GM18870 (cell line): ENCODE data around the gene IL16.

Source experiments
- ATAC-seq: cut with Tn5 transposase; IDR thresholded peaks from one replicate; pipeline ENCODE4 v1.9.1; 2021; ENCODE audit warnings: moderate library complexity; ENCODE audit not compliant: unreplicated experiment

The IL16 gene

DNA sequence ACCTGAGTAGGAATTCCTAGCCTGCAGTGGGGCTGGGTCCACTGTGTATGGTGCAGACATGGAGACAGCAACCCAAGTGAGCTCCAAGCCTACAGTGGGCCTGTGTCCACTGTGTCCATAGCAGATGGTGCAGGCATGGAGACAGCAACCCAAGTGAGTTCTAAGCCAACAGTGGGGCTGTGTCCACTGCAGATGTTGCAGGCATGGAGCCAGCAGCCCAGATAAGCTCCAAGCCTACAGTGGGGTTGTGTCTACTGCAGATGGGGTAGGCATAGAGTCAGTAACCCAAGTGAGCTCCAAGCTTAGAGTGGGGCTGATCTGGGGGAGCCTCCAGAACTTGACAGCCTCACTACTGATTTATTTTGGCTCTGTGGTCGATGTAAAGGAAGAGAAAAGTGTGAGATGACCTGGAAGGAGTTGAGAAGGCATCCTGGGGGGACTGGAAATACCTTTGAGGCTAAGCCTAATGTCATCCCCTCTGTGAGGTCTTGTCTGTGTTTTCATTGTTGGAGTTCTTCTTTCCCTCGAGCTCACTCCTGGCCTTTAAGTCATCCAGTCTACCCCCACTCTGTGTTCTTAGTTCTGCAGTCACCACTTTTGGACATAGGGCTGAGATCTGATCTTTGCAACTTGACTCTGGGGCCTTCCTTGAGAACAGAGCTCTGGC is 22.4 kb upstream of the IL16 start:
- no peak for ATAC-seq

DNA sequence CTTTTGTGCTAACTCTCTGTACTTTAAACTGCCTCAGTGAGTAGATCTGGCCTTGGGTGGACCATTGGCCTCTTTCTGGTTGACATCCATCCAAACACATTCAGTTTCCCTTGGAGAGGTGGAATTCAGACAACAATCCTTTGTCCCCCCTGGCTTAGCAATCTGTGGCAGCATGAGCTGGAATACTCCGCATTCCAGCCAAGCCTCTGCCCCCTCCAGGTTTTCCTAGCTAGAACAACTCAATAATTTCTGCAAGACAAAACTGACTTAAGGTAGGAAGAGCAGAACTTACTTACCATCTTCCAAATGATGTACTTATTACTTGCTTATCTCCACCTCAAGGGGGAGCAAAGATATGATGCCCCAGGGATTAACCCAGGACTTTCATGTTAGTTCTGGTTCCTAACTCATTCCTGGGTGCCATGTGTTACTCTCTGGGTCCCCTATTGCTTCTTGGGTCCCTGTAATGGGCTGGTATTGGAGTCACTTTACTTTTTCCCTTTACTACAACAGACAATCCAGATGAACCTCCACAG is 21.8 kb upstream of the IL16 start:
- no peak for ATAC-seq

DNA sequence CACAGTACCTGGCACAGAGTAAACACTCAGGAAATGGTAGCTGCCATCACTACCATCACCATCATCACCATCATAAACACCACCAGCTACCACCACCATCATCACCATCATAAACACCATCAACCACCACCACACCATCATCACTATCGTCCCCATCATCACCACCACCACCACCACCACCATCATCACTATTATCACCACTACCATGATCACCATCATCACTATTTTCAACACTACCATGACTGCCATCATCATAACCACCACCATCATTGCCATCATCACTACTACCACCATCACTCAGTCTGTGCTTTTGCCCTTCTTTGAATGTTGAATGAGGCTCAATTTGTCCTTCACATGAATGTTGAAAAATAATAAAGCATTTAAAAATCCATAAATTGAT is 21.2 kb upstream of the IL16 start:
- no peak for ATAC-seq

DNA sequence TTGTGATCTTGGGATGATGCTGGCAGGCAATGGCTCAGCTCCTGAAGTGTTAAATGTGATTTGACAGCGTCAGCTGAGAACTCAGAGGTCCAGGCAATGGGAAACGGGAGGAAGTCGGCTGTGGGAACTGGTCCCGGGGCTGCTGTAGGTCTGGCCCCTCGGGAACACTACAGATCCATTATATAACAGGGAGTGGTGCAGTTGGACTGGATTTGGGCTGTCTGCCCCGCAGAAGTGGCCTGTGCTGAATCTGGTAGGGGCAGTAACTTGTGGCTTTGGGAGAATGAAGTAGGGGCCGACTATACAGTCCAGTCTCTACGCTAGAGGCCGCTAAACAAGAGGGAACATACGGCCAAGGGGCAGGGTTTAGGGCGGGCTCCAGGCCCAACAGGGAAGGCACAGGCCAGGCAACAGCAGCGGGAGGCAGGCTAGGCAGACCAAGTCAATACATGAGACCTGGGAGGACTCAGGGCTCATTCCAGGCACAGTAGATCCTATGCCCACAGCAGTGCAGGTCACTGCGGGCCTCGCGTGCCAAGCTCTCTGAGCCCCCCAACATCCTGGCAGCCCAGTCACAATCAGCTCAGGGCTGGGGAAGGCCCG is 20.3 kb upstream of the IL16 start:
- ATAC-seq = no peak

GRCh38 chr15:81178365-81178764 is 18.3 kb upstream of the IL16 start:
- no peak for ATAC-seq

DNA sequence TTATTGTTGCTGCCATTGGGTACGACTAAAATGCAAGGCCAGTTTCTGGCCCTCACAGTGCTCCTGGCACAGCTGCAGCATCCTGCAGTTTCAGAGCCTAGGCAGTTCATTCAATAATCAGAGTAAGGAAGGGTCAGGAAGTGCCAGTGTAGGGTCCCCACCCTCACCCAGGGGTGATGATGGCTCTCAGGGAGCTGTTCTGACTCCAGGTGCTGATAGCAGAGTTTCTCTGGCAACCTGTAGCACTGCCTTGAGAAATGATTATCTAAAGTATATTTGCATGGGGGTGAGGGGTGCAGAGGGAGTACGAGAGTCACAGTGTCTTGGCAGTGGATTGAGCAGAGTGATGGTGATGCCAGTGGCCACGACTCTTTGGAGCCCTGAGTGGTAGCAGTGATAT is 15.5 kb upstream of the IL16 start:
- no peak for ATAC-seq

DNA sequence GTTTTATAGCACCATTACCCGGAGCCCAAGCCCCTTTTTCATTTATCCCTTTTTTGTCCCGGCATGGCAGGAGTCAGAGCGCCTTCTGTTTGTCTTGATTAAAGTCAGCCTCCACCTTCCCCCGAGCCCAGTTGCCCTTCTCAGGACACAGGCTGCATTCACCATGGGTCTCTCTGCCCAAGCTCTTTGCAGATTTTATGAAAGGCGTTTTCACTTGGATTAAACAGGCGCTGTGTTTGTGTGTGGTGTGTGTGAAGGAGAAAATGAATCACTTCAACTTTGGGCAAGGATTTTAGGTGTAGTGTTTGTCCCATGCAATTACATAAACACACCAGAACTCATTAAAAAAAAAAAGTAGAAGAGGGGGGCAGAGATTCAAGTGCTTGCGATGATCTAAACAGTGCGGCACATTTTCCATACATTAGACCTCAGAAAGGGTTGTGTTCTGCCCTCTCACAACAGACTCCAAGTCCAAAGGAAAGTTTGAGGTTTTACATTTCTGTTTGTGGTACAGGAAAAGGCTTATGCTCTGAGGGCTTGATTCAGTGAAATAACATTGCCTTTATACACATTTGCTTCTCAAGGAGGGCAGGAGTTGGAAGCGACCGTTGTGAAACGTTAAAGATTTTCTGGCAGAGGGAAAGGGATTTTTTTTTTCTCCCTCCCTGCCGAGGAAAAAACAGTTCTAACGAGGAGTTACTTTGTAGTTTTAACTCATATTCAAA is 14.5 kb upstream of the IL16 start:
- no peak for ATAC-seq

GRCh38 chr15:81182756-81183438 is 13.8 kb upstream of the IL16 start:
- ATAC-seq = no peak

GRCh38 chr15:81183439-81183775 is 13.3 kb upstream of the IL16 start:
- no peak for ATAC-seq

DNA sequence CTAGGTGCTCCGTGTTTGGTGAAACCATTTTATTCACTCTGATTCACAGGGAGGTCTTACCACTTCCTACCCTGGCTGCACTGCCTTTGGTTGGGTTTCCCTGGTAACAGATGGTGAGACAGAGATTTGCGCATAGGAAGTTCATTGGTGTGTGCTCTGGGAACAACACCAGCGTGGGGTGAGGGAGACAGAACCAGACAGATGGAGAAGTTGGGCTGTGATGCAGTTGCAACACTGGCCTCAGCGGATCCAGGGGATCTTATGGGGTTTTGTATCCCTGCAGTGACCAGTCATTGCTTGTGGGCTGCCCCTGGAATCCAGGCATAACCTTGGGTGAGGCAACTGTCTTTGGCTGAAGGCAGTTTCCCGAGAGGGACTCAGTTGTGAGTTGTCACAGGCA is 12.5 kb upstream of the IL16 start:
- ATAC-seq = no peak

DNA sequence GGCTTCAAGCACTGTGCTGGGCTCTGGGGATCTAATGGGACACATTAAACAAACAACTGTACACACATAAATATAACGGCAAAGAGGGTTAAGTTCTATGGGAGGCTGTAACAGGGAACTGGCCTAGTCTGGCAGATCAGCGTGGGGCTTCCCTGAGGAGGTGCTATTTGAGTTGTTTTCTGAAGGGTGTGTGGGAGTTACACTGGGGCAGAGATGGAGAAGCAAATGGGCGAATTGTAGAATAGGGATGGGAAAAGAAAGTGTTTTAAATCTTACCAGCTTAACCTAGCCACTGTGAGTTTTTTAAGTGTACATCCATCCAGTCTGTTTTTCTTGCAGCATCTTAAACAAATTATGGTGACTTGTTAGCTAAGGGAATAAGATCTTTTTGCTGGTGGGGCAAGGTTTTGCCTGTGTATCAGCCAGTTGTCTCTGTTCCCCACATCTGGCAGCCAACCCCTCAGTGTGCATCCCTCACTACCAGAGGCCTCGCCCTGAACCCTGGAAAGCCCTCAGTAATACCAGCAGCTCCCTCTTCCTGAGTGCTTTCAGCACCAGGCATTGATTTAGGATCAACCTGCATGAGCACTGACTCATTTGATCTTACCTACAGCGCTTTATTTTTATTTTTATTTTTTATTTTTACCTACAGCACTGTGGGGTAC is 10.9 kb upstream of the IL16 start:
- no peak for ATAC-seq

GRCh38 chr15:81188354-81188753 is 8.3 kb upstream of the IL16 start:
- no peak for ATAC-seq

DNA sequence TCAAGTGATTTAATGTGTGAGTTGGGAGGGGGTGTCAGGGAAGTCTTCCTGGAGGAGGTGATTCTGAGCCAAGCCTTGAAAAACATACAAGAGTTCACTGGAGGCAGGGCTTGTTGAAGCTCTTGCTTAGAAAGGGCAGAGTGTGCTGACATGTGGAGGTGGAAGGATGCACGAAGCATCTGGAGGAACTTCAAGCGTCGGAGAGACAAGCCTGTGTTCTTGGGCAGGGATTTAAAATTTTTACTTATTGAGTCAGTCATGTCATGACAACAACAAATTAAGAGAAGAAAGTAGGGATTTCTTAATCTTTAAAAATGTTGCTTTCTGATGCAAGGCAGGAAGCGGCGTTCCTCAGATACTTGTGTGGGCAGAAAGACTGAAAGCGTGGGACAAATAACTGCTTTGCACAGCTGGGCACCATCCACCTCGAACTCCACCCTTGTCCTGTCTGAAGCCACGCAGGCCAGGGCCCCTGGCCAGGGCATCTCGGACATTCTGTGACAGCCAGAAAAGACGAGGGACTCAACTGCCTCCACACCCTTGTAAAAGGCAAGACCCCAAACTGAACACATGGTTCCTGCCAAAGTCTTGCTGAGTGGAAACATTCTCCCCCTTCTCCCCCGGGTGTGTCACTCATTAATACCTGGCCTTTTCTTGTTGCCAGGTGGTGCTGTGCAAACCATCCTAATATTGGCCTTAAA is 6.9 kb upstream of the IL16 start:
- no peak for ATAC-seq

- no peak for ATAC-seq
Observed at GRCh38 chr15:81190922-81191507, 5.7 kb upstream of the IL16 start.

DNA sequence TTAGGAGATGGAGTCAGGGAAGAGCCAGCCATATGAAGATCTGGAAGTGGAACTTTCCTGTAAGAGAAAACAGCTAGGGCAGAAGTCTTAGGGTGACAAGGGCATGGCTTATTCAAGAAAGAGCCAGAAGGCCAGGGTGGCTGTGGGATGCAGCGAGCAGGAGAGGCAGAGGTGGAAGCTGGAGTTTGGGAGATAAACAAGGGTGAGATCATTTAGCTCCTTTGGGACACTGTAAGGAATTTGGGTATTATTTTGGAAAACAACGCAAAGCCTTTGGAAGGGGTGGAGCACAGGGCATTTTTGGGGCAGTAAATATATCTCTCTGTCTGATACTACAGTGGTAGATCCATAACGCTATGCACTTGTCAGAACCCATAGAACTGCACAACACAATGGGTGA is 5.0 kb upstream of the IL16 start:
- ATAC-seq = no peak

DNA sequence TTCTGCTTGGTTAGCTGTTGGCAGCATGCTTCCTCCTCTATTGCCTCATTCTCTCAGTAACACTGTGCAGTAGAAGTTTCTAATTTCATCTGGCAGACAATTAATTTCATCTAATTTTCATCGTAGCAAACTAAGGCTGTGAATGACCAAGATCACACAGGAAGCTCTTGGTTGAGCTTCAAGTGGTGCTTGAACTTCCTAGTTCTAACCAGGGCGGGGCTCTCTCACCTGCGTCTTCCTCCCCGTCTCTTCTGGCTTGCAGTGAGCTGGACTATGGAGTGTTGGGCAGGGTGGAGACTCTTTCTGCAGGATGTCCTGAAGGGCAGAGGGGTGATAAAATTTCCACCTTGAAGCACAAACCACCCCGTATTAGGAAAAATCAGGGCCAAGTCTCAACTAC is 2.0 kb upstream of the IL16 start:
- ATAC-seq = no peak

- no peak for ATAC-seq
Observed at GRCh38 chr15:81195339-81195864, 1.3 kb upstream of the IL16 start.

- ATAC-seq = no peak
Observed at GRCh38 chr15:81197255-81197630, 564 bp downstream of the IL16 start.

GRCh38 chr15:81197688-81198281 is 1.1 kb downstream of the IL16 start:
- ATAC-seq = no peak
